Placental epithelial cell (primary cell): ENCODE results near the gene DKKL1. TPM values are rescaled to one million over a fixed set of nuclear protein-coding genes. Genes with fewer than 3 reads are reported as not detected.

Experiments used
- total RNA-seq: library from RNA; depleted of rRNA; stranded (reverse); fragments of >200 nt; gene quantifications from 2 replicates; pipeline ENCODE4 v1.2.3, GENCODE V29; 2012

DKKL1 gene
- total RNA-seq, result 0.39 TPM in 1 of 2 replicates, not detected in the other

DNA sequence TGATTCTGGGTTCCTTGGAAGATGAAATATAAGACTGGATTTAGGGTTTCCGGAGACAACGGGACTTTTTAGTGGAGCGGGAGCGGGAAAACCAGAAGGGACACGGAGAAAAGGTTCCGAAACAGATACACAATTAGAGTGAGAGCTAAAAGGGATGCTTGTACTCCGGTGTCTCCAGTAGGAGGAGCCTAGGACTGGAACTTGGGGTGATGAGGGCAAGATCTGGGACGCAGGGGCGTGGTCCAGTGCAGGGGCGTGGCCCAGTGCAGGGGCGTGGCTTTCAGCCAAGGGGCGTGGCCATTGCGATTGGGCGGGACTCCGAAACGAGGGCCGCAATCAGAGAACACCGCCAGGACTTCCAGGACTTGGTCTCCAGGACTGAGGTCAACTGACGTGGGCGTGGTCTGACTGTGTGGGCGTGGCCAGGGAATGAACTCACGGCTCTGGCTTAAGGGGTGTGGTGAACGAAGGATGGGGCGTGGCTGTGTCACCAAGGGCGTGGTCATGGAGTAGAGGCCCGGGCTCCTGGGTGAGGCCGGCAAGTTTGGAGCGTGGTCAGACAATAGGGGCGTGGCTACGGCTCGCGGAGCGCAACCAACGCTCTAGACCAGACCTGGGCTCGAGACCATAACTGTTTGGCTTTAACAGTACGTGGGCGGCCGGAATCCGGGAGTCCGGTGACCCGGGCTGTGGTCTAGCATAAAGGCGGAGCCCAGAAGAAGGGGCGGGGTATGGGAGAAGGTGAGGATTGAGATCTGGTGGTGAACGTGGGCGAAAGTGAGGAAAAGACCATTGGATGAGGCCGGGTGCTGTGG lies at the start of gene DKKL1:
DKKL1 (plus strand) TSS at position 610 of the 815 bp plus-strand sequence; CDS start at position 732, 122 bp downstream.

DNA sequence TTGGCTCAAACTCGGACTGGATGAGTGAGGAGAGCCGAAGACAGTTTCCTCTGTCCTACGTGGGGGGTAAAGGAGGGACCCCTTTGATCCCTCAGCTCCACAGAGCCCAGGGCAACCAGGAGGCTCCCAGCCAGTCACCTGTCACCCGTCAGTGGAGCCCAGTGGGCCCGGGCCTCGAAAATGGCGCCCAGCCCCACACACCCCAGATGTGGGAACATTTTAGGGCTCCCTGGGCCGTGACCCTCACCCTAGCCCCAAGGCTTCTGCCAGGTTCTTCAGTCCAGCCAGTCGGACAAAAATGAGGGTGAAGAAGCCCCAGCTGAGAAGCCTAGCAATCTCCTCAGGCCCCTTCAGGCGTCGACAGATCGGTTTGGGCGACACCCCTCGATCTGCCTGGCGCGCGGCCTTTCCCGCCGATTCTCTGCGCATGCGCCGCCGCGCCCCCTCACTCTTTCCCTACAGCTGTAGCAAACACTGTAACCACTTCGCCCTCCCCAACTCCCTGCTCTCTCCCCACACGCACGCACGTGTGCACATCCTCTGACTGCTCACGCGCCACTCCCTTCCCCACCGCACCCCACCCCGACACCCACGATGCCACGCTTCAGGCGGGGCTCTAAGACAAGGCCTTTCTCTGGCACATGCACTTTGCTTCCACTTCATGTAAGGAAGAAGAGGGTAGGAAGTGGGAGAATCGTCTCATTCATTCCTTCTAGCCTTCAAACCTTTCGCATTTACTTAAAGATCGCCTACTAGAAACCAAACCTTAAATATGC lies 38.7 kb upstream of the DKKL1 start, which contains the start of gene SLC6A16:
SLC6A16 (minus strand) TSS at position 391 of the 776 bp plus-strand sequence. CDS start 13,844 bp downstream, outside the sequence.

DNA sequence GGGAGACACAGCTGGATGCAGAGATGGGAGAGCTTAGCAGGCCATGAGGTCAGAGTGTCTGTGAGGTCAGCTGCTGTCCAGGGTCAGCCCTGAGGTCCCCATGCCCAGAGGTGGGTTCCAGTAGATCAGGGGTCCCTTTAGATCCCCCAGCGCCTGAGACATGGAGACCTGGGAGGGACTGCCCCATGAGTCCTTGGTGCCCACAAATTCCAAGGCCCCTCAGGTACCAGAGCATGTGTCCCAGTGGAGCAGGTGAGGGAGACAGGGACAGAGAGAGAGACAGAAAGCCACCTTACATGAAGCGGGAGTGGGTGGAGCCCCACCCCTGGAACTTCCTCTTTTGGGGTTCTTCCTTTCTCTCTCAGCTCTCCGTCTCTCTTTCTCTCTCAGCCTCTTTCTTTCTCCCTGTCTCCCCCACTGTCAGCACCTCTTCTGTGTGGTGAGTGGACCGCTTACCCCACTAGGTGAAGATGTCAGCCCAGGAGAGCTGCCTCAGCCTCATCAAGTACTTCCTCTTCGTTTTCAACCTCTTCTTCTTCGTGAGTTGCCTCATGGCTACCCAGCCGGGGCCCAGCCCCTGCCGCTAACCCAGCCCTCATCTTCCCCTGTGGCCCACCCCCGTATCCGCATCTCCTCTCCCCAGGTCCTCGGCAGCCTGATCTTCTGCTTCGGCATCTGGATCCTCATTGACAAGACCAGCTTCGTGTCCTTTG lies 28.4 kb upstream of the DKKL1 start, which contains the start of gene CD37:
CD37 (plus strand) TSS at position 336 of the 713 bp plus-strand sequence; CDS start at position 471, 135 bp downstream.

DNA sequence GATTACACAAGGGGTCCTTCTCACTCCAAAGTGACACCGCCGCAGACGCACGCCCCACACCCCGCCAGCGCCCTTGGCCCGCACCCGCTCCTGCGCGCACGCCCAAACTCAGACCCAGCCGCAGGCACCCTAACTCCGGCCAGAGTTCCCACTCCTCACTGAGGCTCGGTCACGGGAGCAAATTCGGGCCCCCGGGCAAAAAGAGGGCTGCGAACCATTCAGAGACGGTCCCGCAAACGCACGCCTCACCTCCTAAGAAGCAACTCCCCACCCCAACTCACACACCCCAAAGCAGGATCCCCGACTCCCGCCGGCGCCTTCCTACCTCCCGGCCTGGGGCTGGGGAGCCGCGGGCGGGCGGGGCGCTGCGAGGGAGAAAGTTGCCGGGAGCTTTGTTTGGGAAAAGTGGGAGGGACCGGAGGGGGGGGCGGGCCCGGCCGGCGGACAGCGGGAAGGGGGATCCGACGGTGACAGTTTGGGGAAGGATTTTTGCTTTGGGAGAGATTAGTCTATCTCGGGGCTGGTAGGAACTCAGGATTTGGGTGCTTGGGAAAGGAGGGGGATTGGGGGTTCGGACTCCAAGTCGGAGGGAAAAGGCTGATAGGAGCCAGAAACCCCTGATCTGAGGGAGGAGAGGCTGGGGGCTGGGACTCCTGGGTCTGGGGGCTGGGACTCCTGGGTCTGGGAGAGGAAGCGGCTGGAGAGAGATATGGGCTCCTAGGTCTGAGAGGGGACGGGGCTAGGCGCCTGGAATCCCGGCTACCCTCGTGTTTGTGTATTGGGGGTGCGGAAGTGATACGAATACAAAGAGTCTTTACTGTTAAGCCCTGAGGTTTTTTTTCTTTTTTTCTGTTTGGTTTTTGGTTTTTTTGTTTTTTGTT lies 1.4 kb upstream of the DKKL1 start, which contains the start of gene TEAD2:
TEAD2 (minus strand) TSS at position 369 of the 881 bp plus-strand sequence. CDS start 2,341 bp downstream, outside the sequence.

DNA sequence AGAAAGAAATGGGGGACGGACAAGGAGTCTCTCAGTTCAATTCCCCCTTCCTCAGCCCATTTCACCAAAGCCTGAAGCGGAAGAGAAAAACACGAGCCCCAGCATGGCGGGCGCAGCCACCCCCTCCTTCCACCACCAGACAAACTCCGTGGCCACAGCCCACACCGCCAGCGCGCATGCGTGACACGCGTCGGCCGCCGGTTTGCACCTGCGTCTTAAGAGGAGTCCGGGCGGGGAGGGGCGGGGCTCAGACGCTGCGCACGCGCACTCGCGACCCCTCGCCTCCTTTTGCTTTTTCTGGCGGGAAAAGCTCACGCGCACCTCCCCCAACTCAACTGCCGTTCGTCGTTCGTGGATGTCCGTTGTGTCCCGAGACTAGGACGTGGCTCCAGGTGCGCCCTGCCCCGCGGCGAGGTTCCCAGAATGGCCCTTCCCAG lies 24.3 kb downstream of the DKKL1 start, which contains the start of gene KASH5:
KASH5 (plus strand) TSS at position 314 of the 437 bp plus-strand sequence. CDS start 2,635 bp downstream, outside the sequence.

DNA sequence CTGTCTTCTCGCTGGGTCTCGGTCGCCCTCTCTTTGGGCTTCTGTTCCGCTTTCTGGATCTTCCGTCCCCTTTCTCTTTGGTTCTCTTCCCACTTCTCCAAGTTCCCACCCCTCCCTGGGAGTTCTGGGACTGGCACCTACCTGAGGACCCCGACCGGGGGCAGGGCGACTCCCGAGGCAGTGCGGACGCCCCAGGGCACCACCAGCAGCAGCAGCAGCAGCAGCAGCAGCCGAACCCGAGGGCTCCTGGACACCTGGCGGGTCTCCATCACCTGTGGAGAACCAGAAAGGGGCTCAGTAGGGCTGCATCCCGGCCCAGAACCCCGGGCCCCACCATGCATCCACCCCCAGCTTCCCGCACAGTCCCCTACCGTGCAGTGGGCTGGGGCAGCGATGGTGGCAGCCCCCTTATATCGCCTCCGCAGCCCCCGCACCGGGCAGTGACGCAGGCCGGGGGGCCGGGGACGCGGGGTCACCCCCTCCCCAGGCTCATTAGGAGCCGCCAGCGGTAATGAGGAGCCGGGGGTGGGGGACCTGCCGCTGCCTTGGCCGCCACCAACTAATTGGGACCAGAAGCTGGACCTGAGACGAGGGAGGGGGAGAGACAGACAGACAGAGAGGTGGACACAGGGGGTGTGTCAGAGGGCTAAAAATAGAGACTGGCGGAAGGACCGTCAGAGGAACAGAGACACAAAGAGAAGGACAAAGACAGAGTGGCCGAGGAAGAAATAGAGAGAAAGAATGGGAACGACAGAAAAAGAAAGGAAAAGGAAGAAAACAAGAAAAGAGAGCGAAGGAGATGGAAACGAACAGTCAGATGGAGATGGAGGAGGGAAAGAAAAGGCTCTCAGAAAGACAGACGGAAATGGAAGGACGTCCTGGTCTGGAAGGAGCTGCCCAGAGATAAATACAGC lies 59.7 kb downstream of the DKKL1 start, which contains the start of gene PTH2:
PTH2 (minus strand) TSS at position 371 of the 914 bp plus-strand sequence; CDS start at position 269, 102 bp downstream.

Other genes with a start within 250 kb of the DKKL1 start
- gene LIN7B, start 249.5 kb upstream of the DKKL1 start, total RNA-seq, result 5.1 and 13.0 TPM in 2 replicates
- 1.2 and 1.3 TPM in 2 replicates for gene C19orf73, start 244.7 kb upstream of the DKKL1 start, total RNA-seq
- 8.1 and 10.2 TPM in 2 replicates for gene PPFIA3, start 244.3 kb upstream of the DKKL1 start, total RNA-seq
- 0.11 and 0.39 TPM in 2 replicates for gene HRC, start 208.5 kb upstream of the DKKL1 start, total RNA-seq
- 35.0 and 36.5 TPM in 2 replicates for gene TRPM4, start 206.1 kb upstream of the DKKL1 start, total RNA-seq
- gene SLC6A16, start 38.7 kb upstream of the DKKL1 start, total RNA-seq, result under 0.01 TPM in 1 of 2 replicates, not detected in the other
- gene CD37, start 28.5 kb upstream of the DKKL1 start, total RNA-seq, result not detected in 2 replicates
- gene TEAD2, start 1.5 kb upstream of the DKKL1 start, total RNA-seq, result 5.1 and 18.8 TPM in 2 replicates
- gene KASH5, start 24.4 kb downstream of the DKKL1 start, total RNA-seq, result not detected in 2 replicates
- not detected in 2 replicates for gene PTH2, start 59.6 kb downstream of the DKKL1 start, total RNA-seq
- gene GFY, start 61.5 kb downstream of the DKKL1 start, total RNA-seq, result not detected in 2 replicates
- under 0.01 TPM in 1 of 2 replicates, not detected in the other for gene SLC17A7, start 77.7 kb downstream of the DKKL1 start, total RNA-seq
- 84.0 and 118 TPM in 2 replicates for gene PIH1D1, start 87.9 kb downstream of the DKKL1 start, total RNA-seq
- 27.1 and 34.2 TPM in 2 replicates for gene ALDH16A1, start 89.3 kb downstream of the DKKL1 start, total RNA-seq
- gene FLT3LG, start 110.3 kb downstream of the DKKL1 start, total RNA-seq, result 0.79 TPM in 1 of 2 replicates, not detected in the other
- 2,267 and 3,501 TPM in 2 replicates for gene RPL13A, start 123.7 kb downstream of the DKKL1 start, total RNA-seq
- gene RPS11, start 132.6 kb downstream of the DKKL1 start, total RNA-seq, result 2,287 and 2,633 TPM in 2 replicates
- 39.7 and 108 TPM in 2 replicates for gene FCGRT, start 148.8 kb downstream of the DKKL1 start, total RNA-seq
- gene RCN3, start 164.1 kb downstream of the DKKL1 start, total RNA-seq, result 39.7 and 79.5 TPM in 2 replicates
- 64.0 and 72.6 TPM in 2 replicates for gene NOSIP, start 216.7 kb downstream of the DKKL1 start, total RNA-seq
- gene PRRG2, start 217.4 kb downstream of the DKKL1 start, total RNA-seq, result 8.6 and 11.2 TPM in 2 replicates
- 4.4 and 5.9 TPM in 2 replicates for gene PRR12, start 227.3 kb downstream of the DKKL1 start, total RNA-seq